GM18499 (cell line): Measurements from ENCODE around the gene PTPRR.

Experiments used
- ATAC-seq: cut with Tn5 transposase; IDR thresholded peaks from one replicate; pipeline ENCODE4 v1.9.1; 2021; ENCODE audit warnings: moderate number of reproducible peaks; ENCODE audit not compliant: insufficient read depth, unreplicated experiment

The PTPRR gene

DNA sequence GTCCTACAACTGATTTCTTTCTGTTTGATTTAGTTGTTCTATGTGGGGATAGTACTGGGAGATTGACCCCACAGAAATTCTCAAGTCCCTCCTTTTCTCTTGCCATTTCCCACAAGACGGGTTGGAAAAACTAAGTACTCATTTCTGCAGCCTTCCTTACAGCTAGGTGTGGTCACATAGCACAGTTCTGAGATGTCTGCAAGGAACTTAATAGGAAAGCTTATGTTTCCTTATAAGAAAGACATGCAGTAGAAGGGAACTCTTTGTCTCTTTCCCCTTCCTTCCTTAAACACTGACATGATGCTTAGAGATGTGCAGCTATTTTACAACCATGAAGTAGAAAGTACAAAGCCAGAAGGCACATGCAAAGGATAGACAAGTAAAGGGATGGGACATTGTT lies 113.7 kb downstream of the PTPRR start:
- ATAC-seq = no peak

DNA sequence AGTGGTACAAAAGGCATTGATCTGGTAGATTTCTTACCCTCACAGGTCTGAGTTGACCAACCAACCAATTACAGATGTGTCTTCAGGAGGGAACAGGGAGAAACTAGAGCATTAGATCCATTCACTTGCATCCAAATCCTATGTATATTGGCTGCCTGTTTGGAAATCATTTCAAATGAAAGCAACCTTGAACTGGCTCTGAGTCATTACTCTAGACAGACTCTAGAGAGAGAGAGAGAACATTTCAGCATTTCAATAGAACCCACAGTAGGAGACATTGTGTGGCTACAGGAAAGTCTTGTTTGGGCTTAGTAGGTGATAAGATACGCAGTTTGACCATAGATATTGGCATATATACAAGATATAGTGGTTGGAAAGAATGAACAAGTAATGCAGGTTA lies 114.5 kb downstream of the PTPRR start:
- no peak for ATAC-seq

DNA sequence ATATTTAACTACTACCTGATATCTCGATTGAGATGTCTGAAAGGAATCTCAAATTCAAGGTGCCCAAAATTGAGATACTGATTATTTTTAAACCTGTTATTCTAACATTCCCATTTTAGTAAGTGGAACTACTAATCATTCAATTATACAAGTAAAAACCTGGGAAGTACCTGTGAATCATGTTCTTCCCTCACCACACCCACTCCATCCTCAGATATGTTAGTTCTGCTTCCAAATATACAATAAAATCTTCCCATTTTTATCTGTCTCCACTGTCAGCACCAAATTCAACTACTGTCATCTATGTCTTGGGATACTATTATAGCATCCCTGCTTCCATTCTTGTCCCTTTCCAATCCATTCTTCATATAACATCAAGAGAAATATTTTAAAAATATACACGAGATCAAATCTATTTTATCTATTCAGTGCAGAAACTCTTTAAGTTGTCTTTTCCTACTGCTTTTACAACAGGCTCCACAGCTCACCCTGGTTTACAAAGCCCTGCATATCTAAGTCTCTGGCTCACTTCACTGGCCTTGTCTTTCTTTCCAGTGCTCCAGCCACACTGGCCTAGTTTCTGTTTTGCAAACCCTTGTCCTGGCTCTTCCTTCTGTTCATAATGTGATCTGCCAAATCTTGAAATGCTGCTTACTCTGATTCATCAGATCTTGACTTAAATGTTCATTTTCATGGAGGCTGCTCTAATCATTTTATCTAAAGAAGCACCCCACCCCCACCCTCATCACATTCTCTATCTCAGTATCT lies 122.3 kb downstream of the PTPRR start:
- no peak for ATAC-seq

DNA sequence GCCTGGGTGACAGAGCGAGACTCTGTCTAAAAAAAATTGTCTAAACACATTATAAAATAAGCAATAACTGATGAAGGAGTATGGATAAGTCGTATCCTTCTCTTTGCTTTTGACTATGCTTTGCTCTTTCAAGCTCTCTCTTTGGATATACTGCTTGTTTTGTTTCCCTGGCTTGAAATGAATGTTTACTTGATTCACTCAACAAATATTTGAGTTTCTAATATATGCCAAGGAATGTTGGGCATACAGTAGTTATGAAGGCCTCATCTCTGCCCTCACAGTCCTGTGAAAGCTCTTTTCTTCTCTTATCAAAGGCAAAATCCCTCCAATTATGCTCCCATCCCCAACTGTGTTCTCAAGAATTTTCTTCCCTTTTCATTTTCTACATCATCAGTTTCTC lies 123.5 kb downstream of the PTPRR start:
- no peak for ATAC-seq

DNA sequence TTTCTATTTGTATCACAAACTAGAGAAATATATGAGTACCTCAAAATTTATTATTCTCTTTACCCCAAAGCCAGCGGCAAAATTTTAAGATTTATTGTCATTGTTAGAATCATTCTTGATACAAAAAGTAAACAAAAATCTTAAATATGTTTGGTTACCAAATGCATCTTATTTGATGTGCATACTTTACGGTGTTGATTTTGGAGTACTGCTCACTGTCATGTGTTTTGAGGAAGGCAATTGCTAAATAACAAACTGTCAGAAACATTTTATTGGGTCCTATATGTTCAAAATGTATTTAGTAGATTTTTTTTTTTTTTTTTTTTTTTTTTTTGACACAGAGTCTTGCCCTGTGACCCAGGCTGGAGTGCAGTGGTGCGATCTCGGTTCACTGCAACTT lies 124.9 kb downstream of the PTPRR start:
- ATAC-seq = no peak

DNA sequence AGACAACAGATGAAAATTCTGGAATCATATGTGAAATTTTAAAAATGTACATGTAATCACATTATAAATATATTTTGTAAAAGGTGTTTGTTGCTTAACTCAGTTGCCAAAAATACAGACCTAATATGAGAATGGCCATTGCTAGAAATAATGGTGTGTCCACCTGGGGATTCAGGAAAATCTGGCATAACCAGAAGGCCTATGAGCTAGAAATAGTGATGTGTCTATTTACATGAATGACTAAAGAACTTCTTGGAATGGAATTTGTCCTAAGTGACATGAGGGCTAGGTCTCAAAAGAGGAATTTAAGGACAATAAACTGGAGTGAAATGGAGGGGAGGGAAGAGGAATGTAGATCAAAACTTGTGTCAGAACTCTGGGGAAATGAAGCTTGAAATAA lies 126.4 kb downstream of the PTPRR start:
- ATAC-seq = no peak

DNA sequence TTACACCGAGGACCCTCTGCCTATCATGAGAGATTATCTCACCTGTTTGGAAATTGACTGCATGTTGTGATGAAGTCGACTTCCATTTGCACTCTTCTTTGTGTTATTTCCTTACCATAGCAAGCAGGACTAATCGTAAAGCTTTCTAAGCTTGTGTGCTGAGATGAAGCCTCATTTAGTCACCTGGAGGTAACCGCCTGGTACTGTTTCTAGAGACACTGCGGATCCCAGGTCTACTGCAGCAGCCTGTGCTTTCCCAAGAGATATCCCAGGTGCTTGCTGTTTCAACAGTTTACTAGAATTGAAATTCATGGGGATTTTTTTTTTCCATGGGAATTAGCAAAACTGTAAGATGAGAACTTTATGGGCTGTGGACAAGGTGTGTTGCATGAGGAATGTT lies 131.8 kb downstream of the PTPRR start:
- ATAC-seq = no peak

DNA sequence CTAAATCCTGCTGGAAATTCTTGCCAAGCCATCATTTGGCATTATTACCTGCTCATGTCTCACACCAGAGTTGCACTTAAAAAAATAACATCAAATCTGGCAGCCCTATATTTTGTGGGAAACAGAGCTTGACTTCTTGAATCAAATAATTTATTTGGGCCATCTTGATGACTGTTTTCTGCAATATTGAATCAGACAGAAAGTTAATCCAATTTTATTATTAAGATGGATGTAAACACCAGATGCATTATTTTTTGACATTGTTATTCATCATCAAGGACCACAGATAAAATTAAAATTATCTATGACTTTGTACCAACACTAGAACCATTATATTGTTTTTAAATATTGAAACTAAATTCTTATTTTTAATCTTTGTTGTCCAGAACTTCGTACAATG lies 132.9 kb downstream of the PTPRR start:
- ATAC-seq = no peak

DNA sequence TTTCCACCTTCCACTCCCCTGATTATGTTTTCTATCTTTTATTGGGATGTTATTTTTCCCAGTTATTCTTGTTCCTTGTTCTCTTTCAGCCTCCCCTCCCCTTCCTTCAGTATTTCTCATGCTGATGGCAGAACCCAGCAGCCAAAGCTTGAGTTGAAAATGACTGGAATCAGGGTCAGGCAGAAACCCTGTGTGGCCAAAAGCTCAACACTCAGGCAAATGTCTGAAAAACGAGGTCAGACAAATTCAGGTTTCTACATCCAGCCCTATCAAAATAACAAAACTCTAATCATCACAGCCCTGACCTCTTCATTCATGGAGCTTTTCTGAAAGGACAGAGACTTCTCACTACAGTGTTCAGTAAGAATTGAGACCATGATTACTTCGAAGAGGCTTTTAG lies 134.6 kb downstream of the PTPRR start:
- ATAC-seq = no peak

DNA sequence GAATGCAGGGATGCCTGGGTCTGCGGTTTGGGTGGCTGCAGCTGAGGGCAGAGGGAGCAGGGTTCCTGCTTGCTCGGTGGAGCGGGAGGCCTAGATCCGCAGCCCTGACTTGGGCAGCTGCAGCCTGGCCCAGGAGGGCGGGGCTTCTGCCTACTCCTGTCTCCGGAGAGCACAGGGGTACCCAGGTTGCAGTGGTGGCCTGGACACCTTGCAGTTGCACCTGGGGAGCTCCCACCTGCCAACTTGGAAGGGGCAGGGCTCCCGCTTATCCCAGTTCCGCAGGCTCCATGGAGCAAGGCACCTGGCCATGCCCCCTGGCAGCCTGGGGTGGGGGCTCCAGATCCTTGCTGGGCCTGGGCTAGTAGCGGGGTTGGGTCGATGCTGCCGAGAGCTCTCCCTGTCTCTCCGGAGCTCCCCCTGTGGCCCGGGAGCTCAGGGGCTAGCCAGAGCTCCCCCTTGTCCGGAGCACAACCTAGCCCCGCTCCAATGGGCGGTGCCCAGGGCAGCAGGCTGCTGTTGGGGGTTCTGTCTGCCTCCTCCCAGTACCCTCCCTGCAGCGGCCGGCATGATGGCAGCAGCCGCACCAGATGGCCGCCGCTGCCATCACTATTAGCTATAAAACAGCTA lies 136.4 kb downstream of the PTPRR start:
- ATAC-seq = no peak

DNA sequence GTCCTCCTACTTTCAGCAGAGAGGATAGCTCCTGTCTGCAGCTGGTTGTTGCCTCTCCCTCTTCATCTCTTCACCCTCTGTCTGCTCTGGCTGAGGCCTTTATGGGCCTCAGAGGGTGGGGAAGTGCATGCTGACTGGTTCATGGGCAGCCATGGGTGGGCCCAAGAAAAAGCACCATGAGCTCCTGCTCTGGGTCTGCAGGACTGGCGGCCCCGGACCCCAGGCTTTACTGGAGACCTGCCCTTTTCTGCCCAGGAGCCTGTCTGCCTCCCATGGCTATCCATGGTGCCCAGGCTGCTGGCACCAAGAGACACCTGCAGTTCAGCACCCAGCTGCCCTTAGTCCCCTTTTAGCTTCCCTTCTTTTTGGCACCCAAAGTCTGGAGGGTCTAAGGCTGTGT lies 137.1 kb downstream of the PTPRR start:
- no peak for ATAC-seq

DNA sequence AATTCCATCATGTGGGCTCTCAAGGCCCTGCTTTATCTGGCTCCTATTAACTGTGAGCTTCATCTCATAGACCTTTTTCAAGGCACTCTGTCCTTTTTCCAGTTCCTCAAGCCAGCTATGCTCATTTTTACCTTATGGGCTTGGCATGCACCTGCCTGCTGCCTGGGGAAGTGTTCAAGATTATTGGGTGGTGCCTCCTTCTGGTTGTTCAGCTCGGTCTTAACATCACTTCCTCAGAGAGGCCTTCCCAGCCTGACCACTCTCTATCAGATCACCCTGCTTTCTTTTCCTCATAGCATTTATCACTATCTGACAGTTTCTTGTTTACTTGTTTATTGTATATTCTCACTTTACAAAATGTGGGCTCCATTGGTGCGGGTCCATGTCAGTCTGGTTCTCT lies 141.3 kb downstream of the PTPRR start:
- ATAC-seq = no peak

DNA sequence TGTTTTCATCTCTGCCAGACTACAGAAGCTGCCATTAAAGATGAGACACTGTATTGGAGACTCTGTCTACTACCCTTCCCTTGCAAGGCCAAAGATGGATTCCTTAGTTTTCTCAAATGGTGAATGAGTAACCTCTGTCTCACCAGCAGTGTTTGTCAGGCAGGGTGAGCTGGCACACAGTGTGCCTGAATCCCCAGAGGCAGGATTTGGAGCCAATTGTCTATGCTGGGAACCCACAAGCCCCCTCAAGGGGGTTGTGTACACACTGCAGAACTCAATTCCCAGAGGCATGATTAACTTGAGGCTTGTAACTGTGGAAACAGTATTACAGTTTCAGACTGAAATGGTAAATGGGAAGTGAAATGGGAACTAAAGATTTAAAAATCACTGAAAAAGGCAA lies 146.5 kb downstream of the PTPRR start:
- no peak for ATAC-seq

DNA sequence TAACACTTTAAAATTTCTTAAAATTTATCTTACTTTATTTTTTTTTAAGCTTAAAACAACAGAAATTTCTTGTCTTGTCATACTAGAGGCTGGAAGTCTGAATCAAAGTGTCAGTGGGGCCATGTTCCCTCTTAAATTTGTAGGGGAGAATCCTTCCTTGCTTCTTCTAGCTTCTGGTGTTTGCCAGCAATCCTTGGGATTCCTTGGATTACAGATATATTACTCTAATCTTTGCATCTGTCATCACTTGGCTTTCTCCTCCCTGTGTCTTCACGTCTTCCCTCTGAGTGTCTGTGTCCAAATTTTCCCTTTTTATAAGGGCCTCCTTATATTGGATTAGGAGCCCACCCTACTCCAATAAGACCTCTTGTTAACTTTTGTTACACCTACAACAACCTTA lies 147.7 kb downstream of the PTPRR start:
- ATAC-seq = no peak

DNA sequence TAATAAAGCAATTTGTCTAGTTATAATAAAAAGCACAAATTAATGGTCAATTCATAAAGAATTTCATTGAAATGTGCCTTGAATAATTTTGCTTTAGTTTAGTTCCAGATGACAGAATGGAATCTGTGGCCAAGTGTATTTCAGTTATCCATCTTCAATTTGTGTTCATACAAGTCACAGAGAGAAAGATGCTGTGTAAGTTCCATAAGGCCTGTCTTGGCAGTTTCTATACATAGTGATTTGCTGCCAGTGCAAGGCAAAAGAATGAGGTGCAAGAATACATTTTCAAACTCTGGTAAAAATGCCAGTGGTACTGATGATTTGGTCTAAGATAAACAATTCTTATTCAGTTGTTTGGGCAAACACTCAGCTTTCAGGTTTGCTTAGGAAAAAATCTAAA lies 149.0 kb downstream of the PTPRR start:
- ATAC-seq = no peak

DNA sequence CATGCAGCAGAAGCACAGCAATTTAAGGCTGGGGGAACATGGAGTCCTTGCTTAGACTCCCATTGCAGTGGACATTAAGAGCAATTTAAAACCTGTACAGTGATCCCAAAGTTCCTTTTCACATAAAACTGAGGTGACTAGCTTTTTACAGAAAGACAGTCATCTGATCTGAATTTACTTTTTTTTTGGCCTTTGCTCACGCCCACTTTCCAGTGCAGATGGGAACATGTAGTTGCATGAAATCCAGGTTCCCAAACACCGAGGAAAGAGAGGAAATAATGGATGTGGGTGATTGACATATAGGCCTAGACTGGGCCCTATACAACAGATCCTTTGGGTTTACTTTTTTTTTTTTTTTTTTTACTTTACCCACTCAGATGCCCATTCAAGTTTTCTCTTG lies 156.9 kb downstream of the PTPRR start:
- ATAC-seq = no peak

DNA sequence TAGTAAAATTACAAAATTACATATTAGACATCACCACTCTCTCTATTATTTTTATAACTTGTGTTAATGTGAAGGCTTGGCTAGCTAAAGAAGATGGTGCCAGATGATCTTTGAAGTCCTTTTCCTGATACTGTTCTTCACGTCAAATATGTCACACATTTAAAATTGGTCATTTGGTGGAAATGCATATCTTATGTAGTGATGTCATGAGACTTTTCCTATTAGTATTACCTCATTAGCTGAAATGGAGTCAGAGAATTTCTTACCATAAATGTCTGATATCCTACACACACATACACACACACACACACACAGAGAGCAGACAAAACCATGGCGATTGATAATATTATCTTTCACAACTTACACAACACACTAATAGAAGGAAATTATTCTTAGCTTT lies 158.5 kb downstream of the PTPRR start:
- ATAC-seq = no peak

DNA sequence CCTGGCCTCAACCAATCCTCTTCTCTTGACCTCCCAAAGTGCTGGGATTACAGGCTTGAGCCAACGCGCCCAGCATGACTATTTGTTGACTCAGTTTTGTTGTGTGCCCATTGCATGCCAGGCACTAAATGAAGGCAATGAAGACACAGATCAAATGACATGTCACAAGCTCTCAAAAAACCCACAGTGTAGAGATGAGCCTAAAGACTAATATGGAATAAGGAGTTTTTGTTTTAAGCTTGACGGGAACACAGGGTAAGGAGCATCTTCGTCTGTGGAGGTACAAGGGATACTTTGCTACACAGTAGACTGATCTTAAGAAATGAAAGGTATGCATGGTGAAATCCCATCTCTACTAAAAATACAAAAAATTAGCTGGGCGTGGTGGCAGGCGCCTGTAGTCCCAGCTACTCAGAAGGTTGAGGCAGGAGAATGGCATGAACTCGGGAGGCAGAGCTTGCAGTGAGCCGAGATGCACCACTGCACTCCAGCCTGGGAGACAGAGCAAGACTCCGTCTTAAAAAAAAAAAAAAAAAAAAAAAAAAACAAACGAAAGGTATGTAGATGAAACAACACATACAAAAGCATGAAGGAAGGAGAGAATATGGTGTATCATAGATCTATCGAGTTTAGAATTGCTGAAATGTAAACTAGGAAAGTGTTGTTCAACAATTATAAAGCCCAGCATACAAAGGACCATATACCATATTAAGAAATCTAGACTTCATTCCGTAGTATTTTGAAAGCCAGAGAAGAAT lies 161.2 kb downstream of the PTPRR start:
- no peak for ATAC-seq

DNA sequence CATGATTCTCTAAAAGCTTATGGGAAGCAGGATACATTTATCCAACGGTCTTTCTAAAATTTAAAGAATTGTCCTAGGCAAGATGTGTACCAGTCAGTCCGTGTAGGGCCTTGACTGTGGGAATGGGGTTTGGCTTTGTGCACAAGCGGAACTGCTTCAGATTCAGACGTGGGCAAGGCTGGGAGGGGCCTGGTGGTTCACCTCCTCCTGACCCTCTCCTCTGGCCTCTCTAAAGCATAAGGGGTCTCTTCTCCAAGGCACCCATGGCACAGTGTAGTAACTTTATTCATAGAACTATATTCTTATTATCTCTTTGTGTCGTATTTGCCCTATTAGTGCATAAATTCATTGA lies 162.1 kb downstream of the PTPRR start:
- ATAC-seq = no peak

DNA sequence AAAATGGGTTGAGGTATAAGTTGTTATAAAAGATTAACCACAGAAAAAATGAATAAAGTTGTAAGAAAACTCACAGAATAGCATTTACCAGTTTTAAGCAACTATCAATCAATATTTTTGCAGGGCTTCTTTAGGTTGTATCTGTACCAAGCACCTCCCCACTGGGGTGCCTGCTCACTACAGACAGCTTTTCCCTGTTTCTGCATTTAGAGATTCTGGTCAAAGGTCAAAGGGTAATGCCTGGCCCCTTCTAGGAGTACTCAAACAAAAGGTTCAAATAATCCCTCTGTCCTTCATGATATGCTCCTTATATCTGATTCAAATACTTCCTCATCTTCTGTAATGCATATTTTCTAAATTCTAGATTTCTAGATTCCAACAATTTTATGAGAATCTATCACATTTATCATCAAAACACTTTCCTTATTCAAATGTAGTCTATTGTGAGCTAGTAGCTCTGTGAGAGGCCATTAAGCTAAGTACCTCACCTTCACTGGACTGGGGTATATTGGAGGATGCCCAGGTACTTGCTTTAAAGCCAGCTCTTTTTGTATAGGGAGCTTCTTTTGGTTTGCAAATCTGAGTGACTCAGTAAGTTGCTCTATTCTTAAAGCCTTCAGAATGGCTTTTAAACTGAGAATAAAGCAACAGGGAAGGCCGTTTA lies 162.6 kb downstream of the PTPRR start:
- ATAC-seq = no peak

DNA sequence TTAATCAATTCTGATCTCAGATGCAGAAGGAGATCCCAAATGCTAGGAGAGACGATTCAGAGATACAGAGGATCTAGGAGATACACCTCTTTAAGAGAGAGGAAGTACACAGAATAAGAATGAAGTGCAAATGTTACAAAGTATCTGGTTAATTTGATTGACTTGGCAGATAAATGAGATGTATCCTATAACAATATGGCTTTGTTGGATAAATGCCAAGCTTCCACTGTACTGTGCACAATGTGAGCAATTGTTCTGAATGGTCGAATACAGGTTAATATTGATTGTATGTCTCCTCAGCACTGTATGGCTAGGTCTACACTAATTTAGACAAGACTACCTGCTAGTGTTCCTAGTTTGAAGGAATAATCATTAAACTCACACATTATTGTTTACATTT lies 163.7 kb downstream of the PTPRR start:
- ATAC-seq = no peak
